Activated T-cell treated with anti-CD3 and anti-CD28 coated beads for 48 hours (primary cell): ENCODE data around the gene OR5B21.

Source experiments
- DNase-seq: peaks from one replicate; pipeline ENCODE4 v3.0.0-alpha.2; 2020; ENCODE audit warnings: low read depth

OR5B21 gene

GRCh38 chr11:58493676-58494075 lies 14.2 kb downstream of the OR5B21 start:
- no peak for DNase-seq

- no peak for DNase-seq
These were observed 17.1 kb downstream of the OR5B21 start for GRCh38 chr11:58490827-58491226.

- DNase-seq, result no peak
These were observed 20.7 kb downstream of the OR5B21 start for GRCh38 chr11:58487170-58487569.

GRCh38 chr11:58485961-58486360 lies 21.9 kb downstream of the OR5B21 start:
- no peak for DNase-seq

GRCh38 chr11:58471892-58472291 lies 36.0 kb downstream of the OR5B21 start:
- DNase-seq, result no peak

- DNase-seq, result no peak
These were observed 41.6 kb downstream of the OR5B21 start for GRCh38 chr11:58466293-58466692.

GRCh38 chr11:58465690-58466089 lies 42.2 kb downstream of the OR5B21 start:
- no peak for DNase-seq
